WTC11 (cell line): ENCODE measurements around the gene CHST11.

Source experiments
- CREB1 ChIP-seq: sonication (generic); formaldehyde crosslinking; IDR thresholded peaks from 2 replicates; pipeline ENCODE4 v1.8.0; 2023; ENCODE audit warnings: mild to moderate bottlenecking, missing genetic modification reagents
- TP53 ChIP-seq: sonication (generic); formaldehyde crosslinking; IDR thresholded peaks from 2 replicates; pipeline ENCODE4 v1.8.1; 2023; ENCODE audit warnings: mild to moderate bottlenecking, missing genetic modification reagents
- USF2 ChIP-seq: sonication (generic); formaldehyde crosslinking; IDR thresholded peaks from 2 replicates; pipeline ENCODE4 v1.8.1; 2023; ENCODE audit warnings: mild to moderate bottlenecking, missing genetic modification reagents, moderate library complexity
- ZNF423 ChIP-seq: fragments of 250-450 bp; sonication (Bioruptor Pico); IDR thresholded peaks from 2 replicates; pipeline ENCODE4 v2.1.2; 2022; ENCODE audit warnings: mild to moderate bottlenecking, moderate library complexity
- TF ChIP-seq, protein P1 (sequence below): fragments of 200-600 bp; IDR thresholded peaks from 2 replicates; pipeline ENCODE4 v1.8.0; 2022; ENCODE audit warnings: antibody characterized with exemption

GRCh38 chr12:104510145-104510872 lies 53.6 kb downstream of the CHST11 start:
- TF ChIP-seq USF2 (CRISPR knock-in tag) (no peak), ZNF423 (CRISPR knock-in tag) (no peak), TP53 (CRISPR knock-in tag) (no peak), CREB1 (no peak)
- TF ChIP-seq, protein P1, sequence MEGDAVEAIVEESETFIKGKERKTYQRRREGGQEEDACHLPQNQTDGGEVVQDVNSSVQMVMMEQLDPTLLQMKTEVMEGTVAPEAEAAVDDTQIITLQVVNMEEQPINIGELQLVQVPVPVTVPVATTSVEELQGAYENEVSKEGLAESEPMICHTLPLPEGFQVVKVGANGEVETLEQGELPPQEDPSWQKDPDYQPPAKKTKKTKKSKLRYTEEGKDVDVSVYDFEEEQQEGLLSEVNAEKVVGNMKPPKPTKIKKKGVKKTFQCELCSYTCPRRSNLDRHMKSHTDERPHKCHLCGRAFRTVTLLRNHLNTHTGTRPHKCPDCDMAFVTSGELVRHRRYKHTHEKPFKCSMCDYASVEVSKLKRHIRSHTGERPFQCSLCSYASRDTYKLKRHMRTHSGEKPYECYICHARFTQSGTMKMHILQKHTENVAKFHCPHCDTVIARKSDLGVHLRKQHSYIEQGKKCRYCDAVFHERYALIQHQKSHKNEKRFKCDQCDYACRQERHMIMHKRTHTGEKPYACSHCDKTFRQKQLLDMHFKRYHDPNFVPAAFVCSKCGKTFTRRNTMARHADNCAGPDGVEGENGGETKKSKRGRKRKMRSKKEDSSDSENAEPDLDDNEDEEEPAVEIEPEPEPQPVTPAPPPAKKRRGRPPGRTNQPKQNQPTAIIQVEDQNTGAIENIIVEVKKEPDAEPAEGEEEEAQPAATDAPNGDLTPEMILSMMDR, result no peak
